Suprapubic skin (tissue), 4 donors: ENCODE measurements around the gene MGARP. TPM values are rescaled to one million over a fixed set of nuclear protein-coding genes. Genes with fewer than 3 reads are reported as not detected.
A peak's percentile ranks its signal among the peaks of the same experiment; 100 is the strongest.

Experiments
- DNase-seq, 2 donors: peaks; one replicate each; pipeline ENCODE4 v3.0.0-alpha.2; 2019; ENCODE audit warnings: low spot score in 2 of 2
- H3K27ac ChIP-seq: fragments of 200-600 bp; sonication (generic); one replicate; pipeline ENCODE4 v1.5.1; 2019
- H3K27me3 ChIP-seq: fragments of 200-600 bp; sonication (generic); one replicate; pipeline ENCODE4 v1.5.1; 2019
- H3K36me3 ChIP-seq: fragments of 200-600 bp; sonication (generic); one replicate; pipeline ENCODE4 v1.5.1; 2019
- H3K4me1 ChIP-seq: fragments of 200-600 bp; sonication (generic); one replicate; pipeline ENCODE4 v1.5.1; 2019
- H3K4me3 ChIP-seq: fragments of 200-600 bp; sonication (generic); one replicate; pipeline ENCODE4 v1.5.1; 2019; ENCODE audit warnings: mild to moderate bottlenecking
- H3K9me3 ChIP-seq: fragments of 200-600 bp; sonication (generic); one replicate; pipeline ENCODE4 v1.5.1; 2019
- EP300 ChIP-seq: sonication (generic); formaldehyde crosslinking; IDR thresholded peaks from one replicate; pipeline ENCODE4 v1.6.1; 2017; ENCODE audit warnings: antibody characterized with exemption
- POLR2A ChIP-seq, 2 donors: fragments of 450-650 bp; IDR thresholded peaks; one replicate each; pipeline ENCODE4 v1.6.1; 2017; ENCODE audit warnings: antibody characterized with exemption in 2 of 2, mild to moderate bottlenecking in 2 of 2, moderate library complexity in 2 of 2
- POLR2AphosphoS5 ChIP-seq, 3 donors: sonication (generic); formaldehyde crosslinking; IDR thresholded peaks; one replicate each; pipeline ENCODE4 v1.6.1; 2017; ENCODE audit warnings: antibody characterized with exemption in 3 of 3
- WGBS: methylation state at CpG from one replicate; pipeline ENCODE4 v1.1.5; 2018; 5-methylcytosine and 5-hydroxymethylcytosine counted together
- total RNA-seq, 4 donors: library from RNA; depleted of rRNA; stranded (reverse); fragments of >200 nt; gene quantifications; one replicate each; pipeline ENCODE4 v1.1.0, GENCODE V29; 2016
- TF ChIP-seq, protein P1 (sequence below), 2 donors: fragments of 200-600 bp in 1 of 2; fragments of 450-650 bp in 1 of 2; sonication (generic) in 1 of 2; IDR thresholded peaks; one replicate each; pipeline ENCODE4 v1.5.1; 2016 to 2019; ENCODE audit warnings: antibody characterized with exemption in 2 of 2, mild to moderate bottlenecking in 1 of 2, moderate library complexity in 1 of 2

MGARP gene
- total RNA-seq, 4 donors from 2014 or later, result 0.36 to 0.60 TPM; not detected in 2

DNA sequence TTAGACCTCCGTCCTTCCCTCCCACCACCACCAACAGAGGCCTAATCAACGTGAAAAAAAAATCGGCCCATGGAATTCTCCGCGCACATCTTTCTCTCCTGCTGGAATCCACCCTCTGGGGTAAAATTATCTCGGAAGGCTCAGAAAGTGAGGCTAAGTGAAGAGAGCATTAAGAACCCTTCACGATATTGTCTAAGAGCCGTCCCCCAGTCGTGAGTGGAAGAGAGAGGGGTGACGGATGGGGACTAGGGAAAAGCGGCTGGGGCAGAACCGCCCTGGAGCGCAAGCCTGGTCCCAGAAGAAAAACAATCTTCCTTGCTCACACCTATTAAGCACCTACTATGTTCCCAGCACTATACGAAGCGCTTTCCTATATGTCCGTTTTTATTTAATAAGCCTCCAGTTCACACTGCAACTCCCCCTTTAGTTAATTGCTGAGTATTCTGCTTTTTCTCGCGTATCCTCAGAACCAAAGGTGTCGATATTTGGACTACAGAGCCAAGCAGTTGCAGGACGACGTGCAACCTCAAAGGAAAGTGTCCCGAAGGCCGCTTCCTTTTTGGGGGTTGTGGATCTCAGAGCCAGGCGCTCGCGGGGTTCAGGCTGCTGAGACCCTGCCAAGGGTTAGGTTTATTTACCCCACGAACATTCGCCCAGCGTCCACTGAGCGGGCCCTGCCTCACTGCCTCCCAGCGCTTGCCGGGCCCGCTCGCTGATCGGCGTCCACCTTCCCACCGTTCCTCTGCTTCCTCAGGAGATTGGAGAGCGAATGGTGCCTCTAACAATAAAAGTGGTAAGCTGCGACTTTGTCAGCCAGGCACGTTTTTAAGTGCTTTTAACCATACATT lies 889 bp downstream of the MGARP start:
- H3K4me1 ChIP-seq, result peaks cover 15% of the 10 kb centered on the region
- WGBS, result 35% methylated on average over 40 of the region's 40 CpGs

DNA sequence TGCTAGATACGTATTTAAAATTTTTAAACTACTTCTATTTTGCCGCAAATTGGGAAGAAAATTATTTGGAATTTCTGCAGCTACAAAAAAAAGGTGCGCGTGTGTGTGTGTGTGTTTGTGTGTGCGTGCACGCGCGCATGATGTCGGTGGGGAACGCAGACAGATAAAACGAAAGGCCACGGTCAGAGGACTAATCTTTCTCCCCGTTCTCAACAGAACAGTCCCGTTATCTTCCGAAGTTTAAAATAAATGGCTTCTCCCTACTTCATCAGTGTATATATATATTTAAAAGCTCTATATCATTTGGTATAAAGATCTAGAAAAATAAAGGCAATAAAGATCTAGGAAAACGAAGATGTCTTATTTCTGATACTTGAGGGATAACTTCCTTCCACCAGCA lies 1.5 kb downstream of the MGARP start:
- H3K9me3 ChIP-seq, result no peaks in the 10 kb centered on the region
- TF ChIP-seq POLR2A (IDR thresholded peaks at IDR 0.05) (no peak), POLR2AphosphoS5 (IDR thresholded peaks at IDR 0.05) (no peak), EP300 (no peak)
- TF ChIP-seq, protein P1, sequence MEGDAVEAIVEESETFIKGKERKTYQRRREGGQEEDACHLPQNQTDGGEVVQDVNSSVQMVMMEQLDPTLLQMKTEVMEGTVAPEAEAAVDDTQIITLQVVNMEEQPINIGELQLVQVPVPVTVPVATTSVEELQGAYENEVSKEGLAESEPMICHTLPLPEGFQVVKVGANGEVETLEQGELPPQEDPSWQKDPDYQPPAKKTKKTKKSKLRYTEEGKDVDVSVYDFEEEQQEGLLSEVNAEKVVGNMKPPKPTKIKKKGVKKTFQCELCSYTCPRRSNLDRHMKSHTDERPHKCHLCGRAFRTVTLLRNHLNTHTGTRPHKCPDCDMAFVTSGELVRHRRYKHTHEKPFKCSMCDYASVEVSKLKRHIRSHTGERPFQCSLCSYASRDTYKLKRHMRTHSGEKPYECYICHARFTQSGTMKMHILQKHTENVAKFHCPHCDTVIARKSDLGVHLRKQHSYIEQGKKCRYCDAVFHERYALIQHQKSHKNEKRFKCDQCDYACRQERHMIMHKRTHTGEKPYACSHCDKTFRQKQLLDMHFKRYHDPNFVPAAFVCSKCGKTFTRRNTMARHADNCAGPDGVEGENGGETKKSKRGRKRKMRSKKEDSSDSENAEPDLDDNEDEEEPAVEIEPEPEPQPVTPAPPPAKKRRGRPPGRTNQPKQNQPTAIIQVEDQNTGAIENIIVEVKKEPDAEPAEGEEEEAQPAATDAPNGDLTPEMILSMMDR (IDR thresholded peaks at IDR 0.05), result no peak
- WGBS, result 91% methylated on average over 16 of the region's 16 CpGs
- no peak for DNase-seq
- H3K4me1 ChIP-seq, result peaks cover 15% of the 10 kb centered on the region
- H3K27me3 ChIP-seq, result peaks cover 18% of the 10 kb centered on the region
- H3K4me3 ChIP-seq, result no peak overlapping the region
- no peak overlapping the region for H3K27ac ChIP-seq
- H3K36me3 ChIP-seq, result no peaks in the 10 kb centered on the region

More for the DNA sequence above, 889 bp downstream of the MGARP start:
- TF ChIP-seq EP300 (no peak), POLR2AphosphoS5 (IDR thresholded peaks at IDR 0.05) (no peak), POLR2A (IDR thresholded peaks at IDR 0.05) (no peak)
- TF ChIP-seq, protein P1 (IDR thresholded peaks at IDR 0.05), result no peak
- Histone ChIP-seq H3K4me3 (peak overlapping the region; percentile 53), H3K27me3 (peaks cover 18% of the 10 kb centered on the region), H3K27ac (no peak overlapping the region), H3K9me3 (no peaks in the 10 kb centered on the region), H3K36me3 (no peaks in the 10 kb centered on the region)
- no peak for DNase-seq

DNA sequence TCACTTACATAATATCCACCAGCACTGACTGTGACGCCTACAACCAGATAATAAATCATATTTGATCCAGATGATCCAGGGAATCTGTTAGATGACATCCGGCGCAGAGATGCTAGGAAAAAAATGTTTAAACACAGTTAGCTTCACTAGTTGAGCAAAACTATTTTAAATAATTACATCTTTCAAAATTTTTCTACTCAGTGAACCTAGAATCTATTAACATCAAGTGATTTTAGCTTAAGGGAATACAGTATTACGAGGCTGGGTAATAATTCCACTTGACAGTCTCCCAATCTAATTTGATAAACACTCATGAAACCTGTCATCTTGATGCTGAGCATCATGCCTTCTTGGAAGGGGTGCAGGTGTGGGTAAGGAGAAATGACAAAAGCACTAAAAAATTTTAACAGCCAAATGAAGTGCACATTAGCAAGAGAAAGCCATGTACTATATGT lies 4.7 kb downstream of the MGARP start:
- Histone ChIP-seq H3K27ac (no peak overlapping the region), H3K36me3 (no peaks in the 10 kb centered on the region), H3K9me3 (no peaks in the 10 kb centered on the region), H3K4me3 (no peak overlapping the region), H3K27me3 (peaks cover 18% of the 10 kb centered on the region), H3K4me1 (peaks cover 14% of the 10 kb centered on the region)
- TF ChIP-seq POLR2A (IDR thresholded peaks at IDR 0.05), result no peak
- no peak for TF ChIP-seq EP300
- TF ChIP-seq, protein P1 (IDR thresholded peaks at IDR 0.05), result no peak
- TF ChIP-seq POLR2AphosphoS5 (IDR thresholded peaks at IDR 0.05), result no peak
- 67% methylated on average over 4 of the region's 4 CpGs for WGBS
- DNase-seq, result no peak

DNA sequence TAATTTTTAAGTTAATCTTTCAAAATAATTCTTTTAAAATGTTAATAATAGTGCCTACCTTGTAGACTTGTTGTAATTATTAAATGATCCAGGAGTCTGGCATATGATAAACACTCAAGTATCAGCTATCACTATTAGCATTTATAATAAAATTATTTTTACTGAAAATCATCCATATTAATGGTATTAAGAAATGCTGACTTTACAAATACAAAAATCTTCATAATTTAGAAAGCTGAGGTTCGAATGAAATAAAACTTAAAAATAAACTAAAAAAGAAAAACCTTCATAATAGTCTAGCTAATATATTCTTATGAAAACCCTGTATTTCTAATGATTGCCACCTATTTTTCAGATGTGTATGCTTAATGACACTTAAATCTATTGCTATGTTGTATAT lies 5.2 kb downstream of the MGARP start:
- no peak overlapping the region for H3K27ac ChIP-seq
- TF ChIP-seq POLR2AphosphoS5 (IDR thresholded peaks at IDR 0.05) (no peak), POLR2A (IDR thresholded peaks at IDR 0.05) (no peak), EP300 (no peak)
- TF ChIP-seq, protein P1 (IDR thresholded peaks at IDR 0.05), result no peak
- WGBS, result 87% methylated on average over 1 of the region's 1 CpG
- no peak overlapping the region for H3K4me3 ChIP-seq
- no peaks in the 10 kb centered on the region for H3K36me3 ChIP-seq
- H3K9me3 ChIP-seq, result no peaks in the 10 kb centered on the region
- peaks cover 9% of the 10 kb centered on the region for H3K4me1 ChIP-seq
- H3K27me3 ChIP-seq, result peaks cover 14% of the 10 kb centered on the region
- DNase-seq, result no peak

DNA sequence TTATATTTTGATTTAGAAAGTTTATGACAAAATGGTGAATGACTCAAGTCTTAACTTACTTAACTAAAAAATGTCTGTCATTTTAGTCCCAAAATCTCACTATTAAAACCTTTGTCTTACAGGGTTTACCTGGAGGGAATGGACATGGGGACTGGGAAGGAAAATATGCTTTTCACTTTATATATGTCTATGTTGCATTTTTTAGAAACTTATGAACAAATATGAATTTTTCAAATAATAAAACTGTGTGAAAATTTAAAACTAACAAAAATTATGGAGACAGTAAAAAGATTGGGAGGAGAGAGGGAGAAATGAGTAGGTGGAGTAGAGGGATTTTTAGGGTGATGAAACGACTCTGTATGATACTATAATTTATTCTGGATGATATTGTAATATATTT lies 6.2 kb downstream of the MGARP start:
- no peak overlapping the region for H3K27ac ChIP-seq
- no peak overlapping the region for H3K4me3 ChIP-seq
- H3K36me3 ChIP-seq, result no peaks in the 10 kb centered on the region
- no peak for TF ChIP-seq POLR2AphosphoS5 (IDR thresholded peaks at IDR 0.05)
- TF ChIP-seq, protein P1 (IDR thresholded peaks at IDR 0.05), result no peak
- no peak for TF ChIP-seq EP300
- TF ChIP-seq POLR2A (IDR thresholded peaks at IDR 0.05), result no peak
- 92% methylated on average over 1 of the region's 1 CpG for WGBS
- DNase-seq, result no peak
- no peaks in the 10 kb centered on the region for H3K4me1 ChIP-seq
- H3K9me3 ChIP-seq, result no peaks in the 10 kb centered on the region
- peaks cover 7% of the 10 kb centered on the region for H3K27me3 ChIP-seq
